ENCODE measurements around the gene DGKD. TPM values are rescaled to one million over a fixed set of nuclear protein-coding genes. Genes with fewer than 3 reads are reported as not detected.
A peak's percentile ranks its signal among the peaks of the same experiment; 100 is the strongest.

DGKD gene
- total RNA-seq, 1 donor from 2014 or later = 72.5 TPM

DNA sequence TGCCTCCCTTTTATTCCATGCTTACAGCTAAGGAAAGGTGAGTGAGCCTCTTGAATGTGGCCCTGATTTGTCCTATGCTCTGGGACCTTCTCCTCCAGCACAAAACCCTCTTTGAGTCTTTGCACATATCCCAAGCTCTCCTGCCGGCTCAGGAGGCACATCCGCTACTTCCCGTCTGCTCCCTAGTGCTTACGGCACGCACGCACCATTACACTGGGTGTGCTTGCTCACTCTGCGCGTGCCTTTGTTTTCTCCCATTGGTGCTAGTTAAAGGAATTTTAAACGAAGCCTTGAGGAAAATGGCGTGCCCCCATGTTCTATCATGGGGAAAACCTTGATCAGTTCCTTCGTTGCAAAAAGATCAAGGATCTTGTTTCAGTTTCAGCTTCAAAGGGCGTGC is 7.9 kb upstream of the DGKD start:
- H3K4me1 Mint-ChIP-seq (ENCODE audit: unreplicated experiment) = peaks cover 22% of the 10 kb centered on the region
- H3K36me3 Mint-ChIP-seq = no peaks in the 10 kb centered on the region
- DNase-seq (ENCODE audit: extremely low spot score, unreplicated experiment) = no peak
- H3K27ac Mint-ChIP-seq = no peak overlapping the region
- no peak for TF ChIP-seq CTCF (conservative IDR thresholded peaks at IDR 0.05)
- peaks cover 64% of the 10 kb centered on the region for H3K27me3 Mint-ChIP-seq
- H3K4me3 Mint-ChIP-seq = no peak overlapping the region
- H3K9me3 Mint-ChIP-seq = no peaks in the 10 kb centered on the region

DNA sequence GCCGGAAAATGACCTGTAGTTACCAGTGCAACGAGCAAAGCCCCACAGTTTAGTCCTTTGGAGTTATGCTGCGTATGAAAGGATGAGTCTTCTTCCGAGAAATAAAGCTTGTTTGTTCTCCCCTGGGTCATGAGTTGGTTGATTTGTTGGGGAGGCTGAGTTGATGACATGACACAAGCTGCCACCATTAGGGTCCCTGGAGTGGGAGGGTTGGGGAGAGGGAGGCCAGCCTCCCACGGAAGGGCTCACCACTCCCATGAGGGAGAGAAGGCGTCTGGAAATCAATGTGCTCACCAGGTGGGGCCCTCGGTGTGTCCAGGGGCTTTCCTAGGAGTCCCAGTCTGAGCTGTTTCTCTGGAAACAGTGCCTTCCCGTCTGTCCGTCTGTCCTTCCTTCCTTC is 7.4 kb upstream of the DGKD start:
- peaks cover 62% of the 10 kb centered on the region for H3K27me3 Mint-ChIP-seq
- no peak overlapping the region for H3K27ac Mint-ChIP-seq
- peaks cover 22% of the 10 kb centered on the region for H3K4me1 Mint-ChIP-seq (ENCODE audit: unreplicated experiment)
- H3K4me3 Mint-ChIP-seq = no peak overlapping the region
- TF ChIP-seq CTCF (conservative IDR thresholded peaks at IDR 0.05) = no peak
- H3K36me3 Mint-ChIP-seq = no peaks in the 10 kb centered on the region
- no peaks in the 10 kb centered on the region for H3K9me3 Mint-ChIP-seq
- no peak for DNase-seq (ENCODE audit: extremely low spot score, unreplicated experiment)

DNA sequence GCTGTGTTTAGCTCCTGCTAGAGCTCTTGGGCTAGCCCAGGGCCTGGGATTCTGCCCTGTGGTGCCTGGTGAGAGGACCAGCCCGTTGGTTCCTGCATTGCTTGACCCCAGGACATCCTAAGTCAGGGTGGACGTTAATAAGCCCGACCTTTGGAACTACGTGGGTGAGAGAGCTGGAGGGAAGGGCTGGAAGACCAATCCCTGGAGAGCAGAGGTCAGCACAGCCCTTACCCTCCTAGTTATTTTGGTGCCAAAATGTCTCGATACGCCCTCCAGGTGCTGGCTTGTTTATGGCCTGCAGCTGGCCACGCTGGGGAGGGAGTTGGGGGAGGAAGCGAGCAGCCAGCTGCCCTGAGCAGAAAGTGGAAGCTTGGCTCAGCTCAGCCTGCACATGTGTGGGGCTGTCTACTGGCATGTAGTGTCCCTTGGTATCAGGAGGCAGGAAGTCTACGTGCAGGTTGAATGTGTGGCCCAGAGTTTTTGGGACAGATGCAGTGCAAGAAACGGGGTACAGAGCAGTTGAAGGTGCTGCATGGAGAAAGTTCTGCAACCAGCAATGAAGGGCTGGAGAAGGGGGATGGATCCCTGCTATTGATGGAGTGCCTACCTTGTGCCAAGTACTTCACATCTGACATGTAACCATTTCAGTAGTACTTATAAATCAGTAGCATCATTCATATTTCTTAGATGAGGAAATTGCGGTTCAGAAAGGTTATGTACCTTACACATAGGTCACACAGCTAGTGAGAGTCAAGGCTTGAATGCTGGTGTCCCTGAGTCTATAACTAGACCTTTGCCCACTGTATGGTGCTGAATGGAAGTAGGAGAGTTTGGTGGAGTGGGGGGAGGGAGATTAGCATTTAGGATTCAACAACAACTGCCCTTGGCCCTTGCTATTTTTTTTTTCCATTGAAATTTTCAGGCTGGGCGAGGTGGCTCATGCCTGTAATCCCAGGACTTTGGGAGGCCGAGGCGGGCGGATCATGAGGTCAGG is 5.0 kb upstream of the DGKD start:
- H3K4me3 Mint-ChIP-seq = peak overlapping the region; percentile 4
- H3K27ac Mint-ChIP-seq = no peak overlapping the region
- H3K9me3 Mint-ChIP-seq = no peaks in the 10 kb centered on the region
- no peak for TF ChIP-seq CTCF (conservative IDR thresholded peaks at IDR 0.05)
- DNase-seq (ENCODE audit: extremely low spot score, unreplicated experiment) = no peak
- H3K36me3 Mint-ChIP-seq = peaks cover 6% of the 10 kb centered on the region
- peaks cover 66% of the 10 kb centered on the region for H3K27me3 Mint-ChIP-seq
- peaks cover 30% of the 10 kb centered on the region for H3K4me1 Mint-ChIP-seq (ENCODE audit: unreplicated experiment)

DNA sequence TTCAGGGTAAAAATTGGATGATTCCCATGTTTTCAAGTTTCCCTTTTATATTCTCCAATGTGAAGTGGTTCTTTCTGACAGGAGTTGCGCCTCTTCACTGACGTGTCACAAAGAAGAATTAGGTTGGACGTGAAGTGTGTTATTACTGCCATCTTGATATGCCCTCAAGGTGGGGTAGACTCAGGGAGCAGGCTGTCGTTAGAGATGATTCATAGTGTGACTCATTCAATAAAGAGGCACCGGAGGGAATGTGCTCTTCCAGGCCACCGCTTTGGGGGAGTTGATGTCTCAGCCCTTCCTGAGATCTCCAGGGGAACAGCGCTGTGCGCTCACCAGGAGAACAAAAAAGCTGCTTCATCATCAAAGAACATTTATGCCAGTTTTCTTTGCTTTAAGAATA is 3.6 kb upstream of the DGKD start:
- Mint-ChIP-seq H3K4me1 (ENCODE audit: unreplicated experiment) (peaks cover 30% of the 10 kb centered on the region), H3K27me3 (peaks cover 62% of the 10 kb centered on the region)
- no peak for DNase-seq (ENCODE audit: extremely low spot score, unreplicated experiment)

GRCh38 chr2:233351423-233351822 is 2.9 kb upstream of the DGKD start:
- DNase-seq (ENCODE audit: extremely low spot score, unreplicated experiment) = no peak
- H3K36me3 Mint-ChIP-seq = peaks cover 6% of the 10 kb centered on the region
- H3K9me3 Mint-ChIP-seq = no peaks in the 10 kb centered on the region
- H3K4me3 Mint-ChIP-seq = no peak overlapping the region
- peak overlapping the region; percentile 66 for H3K27ac Mint-ChIP-seq
- H3K27me3 Mint-ChIP-seq = peaks cover 65% of the 10 kb centered on the region
- TF ChIP-seq CTCF (conservative IDR thresholded peaks at IDR 0.05) = no peak
- peaks cover 37% of the 10 kb centered on the region for H3K4me1 Mint-ChIP-seq (ENCODE audit: unreplicated experiment)

More for the DNA sequence above, 3.6 kb upstream of the DGKD start:
- Mint-ChIP-seq H3K27ac (peak overlapping the region; percentile 66), H3K4me3 (peak overlapping the region; percentile 46), H3K9me3 (no peaks in the 10 kb centered on the region), H3K36me3 (peaks cover 6% of the 10 kb centered on the region)
- no peak for TF ChIP-seq CTCF (conservative IDR thresholded peaks at IDR 0.05)
